ENCODE measurements around the gene TNK2. TPM values are rescaled to one million over a fixed set of nuclear protein-coding genes. Genes with fewer than 3 reads are reported as not detected.

The TNK2 gene
- total RNA-seq, 4 donors from 2014 or later, result 40.5 to 54.0 (median 49.3) TPM

DNA sequence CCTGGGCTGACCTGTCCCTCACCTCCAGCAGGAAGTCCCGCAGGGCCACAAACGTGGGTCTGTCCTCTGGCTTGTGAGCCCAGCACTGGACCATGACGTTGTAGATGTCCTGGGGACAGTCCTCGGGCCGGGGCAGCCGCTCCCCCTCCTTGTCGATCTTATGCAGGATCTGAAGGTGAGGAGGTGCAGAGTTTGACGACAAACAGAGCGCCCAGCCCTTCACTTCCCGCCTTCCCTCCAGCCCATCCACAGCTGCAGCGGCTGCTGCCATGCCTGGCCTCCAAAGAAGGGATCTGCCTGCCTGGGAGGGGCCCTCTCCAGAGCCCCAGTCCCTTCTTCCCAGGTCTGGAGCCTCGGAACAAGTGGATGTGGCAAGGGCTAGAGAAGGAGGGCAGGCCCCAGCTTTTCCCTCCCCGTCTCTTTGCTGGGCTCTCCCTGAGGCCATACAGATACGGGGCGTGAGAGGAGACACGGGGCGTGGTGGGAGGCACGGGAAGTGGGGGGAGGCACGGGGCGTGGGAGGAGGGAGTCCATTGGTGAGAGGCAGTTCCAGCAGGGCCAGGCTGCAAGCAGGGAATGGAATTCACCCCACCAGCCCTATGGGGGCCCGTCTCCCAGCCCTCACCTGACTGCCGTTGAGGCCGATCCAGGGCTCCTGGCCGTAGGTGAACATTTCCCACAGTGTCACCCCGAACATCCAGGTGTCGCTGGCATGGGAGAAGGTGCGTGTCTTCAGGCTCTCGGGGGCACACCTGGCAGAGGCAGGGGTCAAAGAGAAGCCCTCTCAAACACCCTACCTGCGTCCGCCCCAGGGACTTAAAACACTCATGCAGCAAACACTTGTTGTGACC is 29.7 kb downstream of the TNK2 start:
- H3K36me3 ChIP-seq, result peaks cover 0 to 36% of the 10 kb centered on the region in 2 donors
- in situ Hi-C loops (cut with MboI; ENCODE audit: low sequenced_read_pairs in 4 of 4), result no loop called here

DNA sequence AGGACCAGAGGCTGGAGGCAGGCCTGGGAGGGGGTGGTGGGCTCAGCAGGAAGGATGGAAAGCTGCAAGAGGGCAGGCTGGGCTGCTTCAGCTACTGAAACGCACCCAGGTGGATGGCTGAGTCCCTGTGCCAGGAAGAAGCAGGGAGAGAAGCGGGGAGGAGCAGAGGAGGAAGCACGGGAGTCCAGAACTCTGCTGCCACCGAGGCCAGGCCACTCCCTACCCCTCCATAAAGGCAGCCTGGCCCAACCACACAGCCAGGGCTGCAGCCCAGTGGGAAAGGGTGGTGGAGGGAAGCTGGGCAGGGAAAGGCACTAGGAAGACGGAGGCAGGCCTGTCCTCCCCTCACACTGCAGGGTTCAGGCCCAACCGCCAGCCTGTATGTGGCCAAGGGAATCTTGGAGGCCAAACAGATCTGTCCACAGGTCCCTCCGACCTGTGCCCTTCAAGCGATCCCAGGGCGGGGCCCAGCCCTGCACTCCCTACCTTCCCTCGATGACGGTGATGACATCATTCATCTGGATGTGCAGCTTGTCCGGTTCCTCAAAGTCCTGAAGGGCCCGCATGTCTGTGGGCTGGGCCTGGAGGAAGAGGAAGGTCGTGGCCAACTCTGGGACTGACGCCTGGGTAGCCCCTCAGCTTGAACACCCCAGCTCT is 30.5 kb downstream of the TNK2 start:
- Histone ChIP-seq H3K4me3 (no peak overlapping the region), H3K36me3 (peaks cover 0 to 29% of the 10 kb centered on the region in 2 donors), H3K9me3 (no peaks in the 10 kb centered on the region), H3K27ac (peak overlapping the region; percentile 87 to 93 (median 92)), H3K4me1 (peaks cover 23 to 37% of the 10 kb centered on the region in 2 donors), H3K27me3 (no peaks in the 10 kb centered on the region)
- DNase-seq (no peak), ATAC-seq (no peak)
- in situ Hi-C loops (cut with MboI; ENCODE audit: low sequenced_read_pairs in 4 of 4), result no loop called here
- TF ChIP-seq, protein P1, sequence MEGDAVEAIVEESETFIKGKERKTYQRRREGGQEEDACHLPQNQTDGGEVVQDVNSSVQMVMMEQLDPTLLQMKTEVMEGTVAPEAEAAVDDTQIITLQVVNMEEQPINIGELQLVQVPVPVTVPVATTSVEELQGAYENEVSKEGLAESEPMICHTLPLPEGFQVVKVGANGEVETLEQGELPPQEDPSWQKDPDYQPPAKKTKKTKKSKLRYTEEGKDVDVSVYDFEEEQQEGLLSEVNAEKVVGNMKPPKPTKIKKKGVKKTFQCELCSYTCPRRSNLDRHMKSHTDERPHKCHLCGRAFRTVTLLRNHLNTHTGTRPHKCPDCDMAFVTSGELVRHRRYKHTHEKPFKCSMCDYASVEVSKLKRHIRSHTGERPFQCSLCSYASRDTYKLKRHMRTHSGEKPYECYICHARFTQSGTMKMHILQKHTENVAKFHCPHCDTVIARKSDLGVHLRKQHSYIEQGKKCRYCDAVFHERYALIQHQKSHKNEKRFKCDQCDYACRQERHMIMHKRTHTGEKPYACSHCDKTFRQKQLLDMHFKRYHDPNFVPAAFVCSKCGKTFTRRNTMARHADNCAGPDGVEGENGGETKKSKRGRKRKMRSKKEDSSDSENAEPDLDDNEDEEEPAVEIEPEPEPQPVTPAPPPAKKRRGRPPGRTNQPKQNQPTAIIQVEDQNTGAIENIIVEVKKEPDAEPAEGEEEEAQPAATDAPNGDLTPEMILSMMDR (IDR thresholded peaks at IDR 0.05 in 4 of 5, conservative IDR thresholded peaks at IDR 0.05 in 1 of 5), result no peak
- TF ChIP-seq POLR2A (IDR thresholded peaks at IDR 0.05), result no peak
- intact Hi-C loops (cut with DNase I; ENCODE audit: low total_unique reads), result no loop called here

More for the DNA sequence above, 29.7 kb downstream of the TNK2 start:
- intact Hi-C loops (cut with DNase I; ENCODE audit: low total_unique reads), result no loop called here
- peak overlapping the region; percentile 87 to 93 (median 92) for H3K27ac ChIP-seq
- peaks cover 23 to 30% of the 10 kb centered on the region in 2 donors for H3K4me1 ChIP-seq
- TF ChIP-seq, protein P1 (IDR thresholded peaks at IDR 0.05 in 4 of 5, conservative IDR thresholded peaks at IDR 0.05 in 1 of 5), result no peak
- no peaks in the 10 kb centered on the region for H3K27me3 ChIP-seq
- no peaks in the 10 kb centered on the region for H3K9me3 ChIP-seq
- DNase-seq (no peak), ATAC-seq (no peak)
- H3K4me3 ChIP-seq, result no peak overlapping the region

DNA sequence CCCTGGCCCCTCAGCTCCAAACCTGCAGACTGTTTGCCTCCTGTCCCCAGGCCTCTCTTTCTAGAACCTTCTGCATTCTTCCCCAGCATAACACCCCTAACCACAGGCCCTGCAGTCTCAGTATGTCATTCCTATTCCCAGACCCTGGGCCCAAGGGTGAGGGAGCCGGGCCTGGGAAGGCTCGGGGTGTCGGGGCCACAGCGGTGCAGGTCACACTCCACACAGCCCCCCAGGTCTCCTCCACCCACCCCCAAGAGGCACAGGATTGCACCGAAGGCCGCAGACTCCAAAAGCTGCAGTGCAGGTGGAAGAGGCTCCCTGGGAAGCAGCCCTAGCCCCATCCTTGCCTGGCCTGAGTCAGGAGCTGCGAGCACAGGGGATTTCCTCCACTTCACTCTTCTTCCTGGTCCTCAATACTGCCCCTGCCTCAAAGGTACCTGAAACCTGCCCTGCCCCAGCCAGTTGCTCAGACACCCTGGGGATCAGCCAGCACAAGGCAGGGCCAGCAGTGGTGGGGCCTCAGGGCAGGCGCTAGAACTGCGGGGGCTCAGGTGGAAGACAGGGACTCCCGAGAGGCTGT is 31.1 kb downstream of the TNK2 start:
- H3K4me3 ChIP-seq, result no peak overlapping the region
- in situ Hi-C loops (cut with MboI; ENCODE audit: low sequenced_read_pairs in 4 of 4), result no loop called here
- no peak for DNase-seq
- peak overlapping the region; percentile 87 to 93 (median 92) for H3K27ac ChIP-seq
- H3K36me3 ChIP-seq, result peaks cover 0 to 28% of the 10 kb centered on the region in 2 donors
- ATAC-seq, result peak in 1 of 2 donors; percentile 4
- intact Hi-C loops (cut with DNase I; ENCODE audit: low total_unique reads), result no loop called here
- TF ChIP-seq, protein P1 (IDR thresholded peaks at IDR 0.05 in 4 of 5, conservative IDR thresholded peaks at IDR 0.05 in 1 of 5), result no peak
- no peak for TF ChIP-seq POLR2A (IDR thresholded peaks at IDR 0.05)
- H3K9me3 ChIP-seq, result no peaks in the 10 kb centered on the region
- peaks cover 23 to 42% of the 10 kb centered on the region in 2 donors for H3K4me1 ChIP-seq
- no peaks in the 10 kb centered on the region for H3K27me3 ChIP-seq

DNA sequence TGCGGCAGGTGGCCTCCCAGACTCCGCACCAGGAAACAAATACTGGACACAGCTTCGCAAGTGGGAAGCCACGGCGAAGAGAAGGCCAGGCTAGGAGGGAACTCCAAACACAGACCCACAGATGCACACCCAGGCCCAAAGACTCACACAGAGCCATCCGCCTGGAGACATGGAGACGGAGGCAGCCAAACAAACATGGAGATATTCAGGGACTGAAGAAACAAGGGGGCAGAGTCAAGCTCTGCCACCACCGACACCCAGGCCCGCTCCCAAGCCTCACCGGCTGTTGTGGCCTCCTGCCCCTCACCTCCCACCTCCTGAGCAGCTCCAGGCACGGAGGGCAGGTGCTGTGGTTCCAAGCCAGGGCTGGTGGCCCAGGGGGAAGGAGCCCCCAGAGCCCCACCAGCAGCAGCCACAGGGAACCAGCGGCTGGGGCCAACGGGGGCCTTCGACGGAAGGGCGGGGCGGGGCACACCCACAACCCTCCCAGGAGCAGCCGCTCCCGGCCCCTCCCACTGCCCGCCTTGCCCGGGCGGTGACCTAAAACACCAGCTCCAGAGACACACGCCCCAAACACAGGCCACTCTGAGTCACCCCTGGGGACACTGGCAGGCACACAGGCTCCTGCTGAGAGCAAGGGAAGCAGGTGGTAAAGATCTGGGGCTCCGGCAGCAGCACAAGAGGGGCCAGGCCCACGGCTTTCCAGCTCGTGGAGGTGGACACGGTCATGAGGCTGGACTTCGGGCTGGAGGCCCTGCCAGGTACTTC is 31.9 kb downstream of the TNK2 start:
- peaks cover 23 to 42% of the 10 kb centered on the region in 2 donors for H3K4me1 ChIP-seq
- H3K36me3 ChIP-seq, result peaks cover 0 to 30% of the 10 kb centered on the region in 2 donors
- peak overlapping the region; percentile 87 to 93 (median 92) for H3K27ac ChIP-seq
- no peaks in the 10 kb centered on the region for H3K27me3 ChIP-seq
- DNase-seq, result peak; percentile 91 to 95
- peak; percentile 88 to 94 for ATAC-seq
- TF ChIP-seq, protein P1 (IDR thresholded peaks at IDR 0.05 in 4 of 5, conservative IDR thresholded peaks at IDR 0.05 in 1 of 5), result no peak
- TF ChIP-seq POLR2A (IDR thresholded peaks at IDR 0.05), result peak; percentile 64 to 66
- H3K9me3 ChIP-seq, result no peaks in the 10 kb centered on the region
- H3K4me3 ChIP-seq, result peak overlapping the region in 1 of 4 donors; percentile 23
- in situ Hi-C loops (cut with MboI; ENCODE audit: low sequenced_read_pairs in 4 of 4) (no loop called here), intact Hi-C loops (cut with DNase I; ENCODE audit: low total_unique reads) (no loop called here)

Data from gastrocnemius medialis (tissue), 4 donors.